ENCODE results near the gene CLPTM1. TPM values are rescaled to one million over a fixed set of nuclear protein-coding genes. Genes with fewer than 3 reads are reported as not detected.
"Not testable (repeated sequence)": the region's sequence is repeated elsewhere in the genome, so short reads cannot be mapped to it uniquely, and the experiment has no call there.

The CLPTM1 gene, protein sequence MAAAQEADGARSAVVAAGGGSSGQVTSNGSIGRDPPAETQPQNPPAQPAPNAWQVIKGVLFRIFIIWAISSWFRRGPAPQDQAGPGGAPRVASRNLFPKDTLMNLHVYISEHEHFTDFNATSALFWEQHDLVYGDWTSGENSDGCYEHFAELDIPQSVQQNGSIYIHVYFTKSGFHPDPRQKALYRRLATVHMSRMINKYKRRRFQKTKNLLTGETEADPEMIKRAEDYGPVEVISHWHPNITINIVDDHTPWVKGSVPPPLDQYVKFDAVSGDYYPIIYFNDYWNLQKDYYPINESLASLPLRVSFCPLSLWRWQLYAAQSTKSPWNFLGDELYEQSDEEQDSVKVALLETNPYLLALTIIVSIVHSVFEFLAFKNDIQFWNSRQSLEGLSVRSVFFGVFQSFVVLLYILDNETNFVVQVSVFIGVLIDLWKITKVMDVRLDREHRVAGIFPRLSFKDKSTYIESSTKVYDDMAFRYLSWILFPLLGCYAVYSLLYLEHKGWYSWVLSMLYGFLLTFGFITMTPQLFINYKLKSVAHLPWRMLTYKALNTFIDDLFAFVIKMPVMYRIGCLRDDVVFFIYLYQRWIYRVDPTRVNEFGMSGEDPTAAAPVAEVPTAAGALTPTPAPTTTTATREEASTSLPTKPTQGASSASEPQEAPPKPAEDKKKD
- 10 to 100 TPM; 63.8 to 65.3 TPM for total RNA-seq

DNA sequence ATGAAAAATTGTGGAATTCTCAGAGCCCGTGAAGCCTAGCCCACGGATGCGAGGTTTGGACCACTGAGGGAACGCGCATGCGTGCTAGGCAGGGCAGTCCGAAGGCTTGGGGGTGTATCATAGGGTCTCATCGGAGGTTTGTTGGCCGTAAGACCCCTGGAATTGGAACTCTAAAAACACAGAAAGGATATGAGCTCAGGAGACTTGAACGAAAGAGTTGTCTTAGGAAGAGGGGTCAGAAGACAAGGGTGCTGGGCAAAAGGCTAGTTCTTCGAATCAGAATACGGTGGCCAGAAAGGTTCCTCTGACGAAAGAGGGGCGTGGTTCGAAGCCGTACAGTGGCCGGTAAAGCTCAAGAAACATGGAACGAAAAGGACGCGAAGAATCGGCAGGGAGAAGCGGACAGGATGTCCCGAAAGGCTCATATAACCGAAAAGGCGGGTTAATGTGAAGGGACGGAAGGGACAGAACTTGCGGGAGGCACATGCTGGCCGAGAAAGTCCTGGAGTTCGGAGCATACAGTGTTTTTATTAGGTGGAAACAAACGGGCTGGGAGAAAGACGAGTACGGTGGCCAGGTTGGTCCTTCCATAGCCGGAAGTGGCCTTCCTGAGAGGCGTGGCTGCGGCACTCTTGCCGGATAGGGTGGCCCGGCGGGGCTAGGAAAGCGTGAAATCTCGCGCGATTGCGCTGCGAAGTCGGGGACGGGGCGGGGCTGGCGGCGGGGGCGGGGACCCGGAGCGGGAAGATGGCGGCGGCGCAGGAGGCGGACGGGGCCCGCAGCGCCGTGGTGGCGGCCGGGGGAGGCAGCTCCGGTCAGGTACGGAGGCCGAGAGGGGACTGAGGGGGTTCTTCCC is at the start of gene CLPTM1:
TSS of gene CLPTM1 (plus strand) at position 732 of the 856 bp plus-strand sequence. CDS start at position 748, 16 bp downstream.
- H3K36me3 Mint-ChIP-seq: peaks cover 1% of the 10 kb centered on the region
- peak within 1 kb of the TSS; percentile 94 for H3K4me3 Mint-ChIP-seq
- peak within 1 kb of the TSS; percentile 98 for H3K27ac Mint-ChIP-seq
- peaks cover 34% of the 10 kb centered on the region for H3K4me1 Mint-ChIP-seq
- H3K27me3 Mint-ChIP-seq: no peaks in the 10 kb centered on the region
- ATAC-seq (ENCODE audit: low read depth) (peak; percentile 89), DNase-seq (peak; percentile 93)
- POLR2A ChIA-PET: interaction anchor here (0.6 to 1.5 kb wide), 7 partner anchors 8 to 224 kb away, joined by 3 to 6 read pairs (median 4); partner anchors contain the start of genes BLOC1S3, CLASRP and TRAPPC6A
- H3K9me3 Mint-ChIP-seq: no peaks in the 10 kb centered on the region

DNA sequence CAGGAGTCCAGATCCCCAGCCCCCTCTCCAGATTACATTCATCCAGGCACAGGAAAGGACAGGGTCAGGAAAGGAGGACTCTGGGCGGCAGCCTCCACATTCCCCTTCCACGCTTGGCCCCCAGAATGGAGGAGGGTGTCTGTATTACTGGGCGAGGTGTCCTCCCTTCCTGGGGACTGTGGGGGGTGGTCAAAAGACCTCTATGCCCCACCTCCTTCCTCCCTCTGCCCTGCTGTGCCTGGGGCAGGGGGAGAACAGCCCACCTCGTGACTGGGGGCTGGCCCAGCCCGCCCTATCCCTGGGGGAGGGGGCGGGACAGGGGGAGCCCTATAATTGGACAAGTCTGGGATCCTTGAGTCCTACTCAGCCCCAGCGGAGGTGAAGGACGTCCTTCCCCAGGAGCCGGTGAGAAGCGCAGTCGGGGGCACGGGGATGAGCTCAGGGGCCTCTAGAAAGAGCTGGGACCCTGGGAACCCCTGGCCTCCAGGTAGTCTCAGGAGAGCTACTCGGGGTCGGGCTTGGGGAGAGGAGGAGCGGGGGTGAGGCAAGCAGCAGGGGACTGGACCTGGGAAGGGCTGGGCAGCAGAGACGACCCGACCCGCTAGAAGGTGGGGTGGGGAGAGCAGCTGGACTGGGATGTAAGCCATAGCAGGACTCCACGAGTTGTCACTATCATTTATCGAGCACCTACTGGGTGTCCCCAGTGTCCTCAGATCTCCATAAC is 49.6 kb upstream of the CLPTM1 start, which contains the start of gene APOE:
TSS of gene APOE (plus strand) at position 360 of the 724 bp plus-strand sequence. CDS start 829 bp downstream, outside the sequence.
- DNase-seq (no peak), ATAC-seq (ENCODE audit: low read depth) (no peak)
- H3K36me3 Mint-ChIP-seq: peaks cover 2% of the 10 kb centered on the region
- no peaks in the 10 kb centered on the region for H3K9me3 Mint-ChIP-seq
- H3K4me1 Mint-ChIP-seq: peaks cover 5% of the 10 kb centered on the region
- peak within 1 kb of the TSS; percentile 33 for H3K4me3 Mint-ChIP-seq
- POLR2A ChIA-PET: interaction anchor here (0.6 kb wide), 1 partner anchor 49 kb away, joined by 3 read pairs; no protein-coding TSS in a partner anchor
- peaks cover 23% of the 10 kb centered on the region for H3K27me3 Mint-ChIP-seq
- H3K27ac Mint-ChIP-seq: peak within 1 kb of the TSS; percentile 34

DNA sequence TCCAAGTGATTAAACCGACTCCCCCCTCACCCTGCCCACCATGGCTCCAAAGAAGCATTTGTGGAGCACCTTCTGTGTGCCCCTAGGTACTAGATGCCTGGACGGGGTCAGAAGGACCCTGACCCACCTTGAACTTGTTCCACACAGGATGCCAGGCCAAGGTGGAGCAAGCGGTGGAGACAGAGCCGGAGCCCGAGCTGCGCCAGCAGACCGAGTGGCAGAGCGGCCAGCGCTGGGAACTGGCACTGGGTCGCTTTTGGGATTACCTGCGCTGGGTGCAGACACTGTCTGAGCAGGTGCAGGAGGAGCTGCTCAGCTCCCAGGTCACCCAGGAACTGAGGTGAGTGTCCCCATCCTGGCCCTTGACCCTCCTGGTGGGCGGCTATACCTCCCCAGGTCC is 47.6 kb upstream of the CLPTM1 start:
- H3K27me3 Mint-ChIP-seq: peaks cover 29% of the 10 kb centered on the region
- no peak overlapping the region for H3K4me3 Mint-ChIP-seq
- no peak overlapping the region for H3K27ac Mint-ChIP-seq
- ATAC-seq (ENCODE audit: low read depth): no peak
- H3K9me3 Mint-ChIP-seq: no peaks in the 10 kb centered on the region
- no peak for DNase-seq
- POLR2A ChIA-PET: interaction anchor here (1.1 kb wide), 1 partner anchor 47 kb away, joined by 3 read pairs; no protein-coding TSS in a partner anchor
- H3K4me1 Mint-ChIP-seq: peaks cover 5% of the 10 kb centered on the region
- peaks cover 2% of the 10 kb centered on the region for H3K36me3 Mint-ChIP-seq

DNA sequence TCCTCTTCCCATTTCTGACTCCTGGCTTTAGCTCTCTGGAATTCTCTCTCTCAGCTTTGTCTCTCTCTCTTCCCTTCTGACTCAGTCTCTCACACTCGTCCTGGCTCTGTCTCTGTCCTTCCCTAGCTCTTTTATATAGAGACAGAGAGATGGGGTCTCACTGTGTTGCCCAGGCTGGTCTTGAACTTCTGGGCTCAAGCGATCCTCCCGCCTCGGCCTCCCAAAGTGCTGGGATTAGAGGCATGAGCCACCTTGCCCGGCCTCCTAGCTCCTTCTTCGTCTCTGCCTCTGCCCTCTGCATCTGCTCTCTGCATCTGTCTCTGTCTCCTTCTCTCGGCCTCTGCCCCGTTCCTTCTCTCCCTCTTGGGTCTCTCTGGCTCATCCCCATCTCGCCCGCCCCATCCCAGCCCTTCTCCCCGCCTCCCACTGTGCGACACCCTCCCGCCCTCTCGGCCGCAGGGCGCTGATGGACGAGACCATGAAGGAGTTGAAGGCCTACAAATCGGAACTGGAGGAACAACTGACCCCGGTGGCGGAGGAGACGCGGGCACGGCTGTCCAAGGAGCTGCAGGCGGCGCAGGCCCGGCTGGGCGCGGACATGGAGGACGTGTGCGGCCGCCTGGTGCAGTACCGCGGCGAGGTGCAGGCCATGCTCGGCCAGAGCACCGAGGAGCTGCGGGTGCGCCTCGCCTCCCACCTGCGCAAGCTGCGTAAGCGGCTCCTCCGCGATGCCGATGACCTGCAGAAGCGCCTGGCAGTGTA is 46.9 kb upstream of the CLPTM1 start:
- no peak overlapping the region for H3K27ac Mint-ChIP-seq
- no peak for ATAC-seq (ENCODE audit: low read depth)
- POLR2A ChIA-PET: interaction anchor here (1.1 kb wide), 1 partner anchor 46 kb away, joined by 3 read pairs; no protein-coding TSS in a partner anchor

DNA sequence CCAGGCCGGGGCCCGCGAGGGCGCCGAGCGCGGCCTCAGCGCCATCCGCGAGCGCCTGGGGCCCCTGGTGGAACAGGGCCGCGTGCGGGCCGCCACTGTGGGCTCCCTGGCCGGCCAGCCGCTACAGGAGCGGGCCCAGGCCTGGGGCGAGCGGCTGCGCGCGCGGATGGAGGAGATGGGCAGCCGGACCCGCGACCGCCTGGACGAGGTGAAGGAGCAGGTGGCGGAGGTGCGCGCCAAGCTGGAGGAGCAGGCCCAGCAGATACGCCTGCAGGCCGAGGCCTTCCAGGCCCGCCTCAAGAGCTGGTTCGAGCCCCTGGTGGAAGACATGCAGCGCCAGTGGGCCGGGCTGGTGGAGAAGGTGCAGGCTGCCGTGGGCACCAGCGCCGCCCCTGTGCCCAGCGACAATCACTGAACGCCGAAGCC is 46.3 kb upstream of the CLPTM1 start:
- Mint-ChIP-seq H3K27me3 (peaks cover 40% of the 10 kb centered on the region), H3K27ac (no peak overlapping the region), H3K4me1 (peaks cover 5% of the 10 kb centered on the region), H3K36me3 (no peaks in the 10 kb centered on the region), H3K4me3 (no peak overlapping the region), H3K9me3 (no peaks in the 10 kb centered on the region)
- POLR2A ChIA-PET: no interaction called here
- no peak for DNase-seq
- no peak for ATAC-seq (ENCODE audit: low read depth)

More for the DNA sequence above, 46.9 kb upstream of the CLPTM1 start:
- Mint-ChIP-seq H3K4me1 (peaks cover 5% of the 10 kb centered on the region), H3K27me3 (peaks cover 36% of the 10 kb centered on the region), H3K36me3 (peaks cover 2% of the 10 kb centered on the region), H3K4me3 (no peak overlapping the region), H3K9me3 (no peaks in the 10 kb centered on the region)
- no peak for DNase-seq

DNA sequence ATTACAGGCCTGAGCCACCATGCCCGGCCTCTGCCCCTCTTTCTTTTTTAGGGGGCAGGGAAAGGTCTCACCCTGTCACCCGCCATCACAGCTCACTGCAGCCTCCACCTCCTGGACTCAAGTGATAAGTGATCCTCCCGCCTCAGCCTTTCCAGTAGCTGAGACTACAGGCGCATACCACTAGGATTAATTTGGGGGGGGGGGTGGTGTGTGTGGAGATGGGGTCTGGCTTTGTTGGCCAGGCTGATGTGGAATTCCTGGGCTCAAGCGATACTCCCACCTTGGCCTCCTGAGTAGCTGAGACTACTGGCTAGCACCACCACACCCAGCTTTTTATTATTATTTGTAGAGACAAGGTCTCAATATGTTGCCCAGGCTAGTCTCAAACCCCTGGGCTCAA is 45.4 kb upstream of the CLPTM1 start:
- ATAC-seq (ENCODE audit: low read depth) (no peak), DNase-seq (no peak)
- no peak overlapping the region for H3K27ac Mint-ChIP-seq
- no peaks in the 10 kb centered on the region for H3K36me3 Mint-ChIP-seq
- POLR2A ChIA-PET: interaction anchor here (0.7 kb wide), 1 partner anchor 9 kb away, joined by 4 read pairs; no protein-coding TSS in a partner anchor
- no peak overlapping the region for H3K4me3 Mint-ChIP-seq
- peaks cover 12% of the 10 kb centered on the region for H3K4me1 Mint-ChIP-seq
- H3K27me3 Mint-ChIP-seq: peaks cover 47% of the 10 kb centered on the region
- no peaks in the 10 kb centered on the region for H3K9me3 Mint-ChIP-seq

DNA sequence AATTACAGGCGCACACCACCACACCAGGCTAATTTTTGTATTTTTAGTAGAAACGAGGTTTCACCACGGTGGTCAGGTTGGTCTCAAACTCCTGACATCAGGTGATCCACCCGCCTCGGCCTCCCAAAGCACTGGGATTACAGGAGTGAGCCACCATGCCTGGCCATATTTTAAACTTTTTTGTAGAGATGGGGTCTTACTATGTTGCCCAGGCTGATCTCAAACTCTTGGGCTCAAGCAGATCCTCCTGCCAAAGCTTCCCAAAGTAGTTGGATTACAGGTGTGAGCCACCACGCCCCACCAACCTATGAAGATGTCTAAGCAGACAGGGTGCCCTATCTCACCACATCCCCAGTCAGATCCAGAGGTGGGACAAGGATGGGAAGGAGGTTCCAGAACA is 43.3 kb upstream of the CLPTM1 start:
- H3K4me1 Mint-ChIP-seq; DNase-seq; H3K27ac Mint-ChIP-seq; H3K36me3 Mint-ChIP-seq; H3K4me3 Mint-ChIP-seq; H3K9me3 Mint-ChIP-seq; ATAC-seq (ENCODE audit: low read depth); POLR2A ChIA-PET: not testable (repeated sequence)
- H3K27me3 Mint-ChIP-seq: peaks cover 31% of the 10 kb centered on the region

DNA sequence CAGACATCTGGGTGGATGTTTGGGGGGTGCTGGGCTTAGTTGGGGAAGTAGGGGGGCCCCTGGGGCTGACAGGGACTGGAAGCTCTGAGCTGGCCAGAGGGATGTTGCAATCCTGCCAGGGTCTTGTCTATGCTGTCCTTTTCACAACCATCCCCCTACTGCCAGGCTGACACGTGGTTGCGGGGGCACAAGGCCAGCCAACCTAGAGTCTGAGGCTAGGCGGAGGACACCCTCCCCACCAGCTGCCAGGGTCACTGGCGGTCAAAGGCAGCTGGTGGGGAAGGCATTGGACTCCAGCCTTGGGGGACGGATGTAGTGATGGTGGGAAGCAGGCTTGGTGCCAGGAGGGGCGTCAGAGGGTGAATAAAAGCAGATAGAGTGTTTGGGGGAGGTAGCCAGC is 42.3 kb upstream of the CLPTM1 start:
- H3K36me3 Mint-ChIP-seq: no peaks in the 10 kb centered on the region
- no peaks in the 10 kb centered on the region for H3K9me3 Mint-ChIP-seq
- DNase-seq (no peak), ATAC-seq (ENCODE audit: low read depth) (no peak)
- H3K4me3 Mint-ChIP-seq: no peak overlapping the region
- H3K4me1 Mint-ChIP-seq: peaks cover 9% of the 10 kb centered on the region
- POLR2A ChIA-PET: no interaction called here
- H3K27ac Mint-ChIP-seq: no peak overlapping the region
- peaks cover 26% of the 10 kb centered on the region for H3K27me3 Mint-ChIP-seq

DNA sequence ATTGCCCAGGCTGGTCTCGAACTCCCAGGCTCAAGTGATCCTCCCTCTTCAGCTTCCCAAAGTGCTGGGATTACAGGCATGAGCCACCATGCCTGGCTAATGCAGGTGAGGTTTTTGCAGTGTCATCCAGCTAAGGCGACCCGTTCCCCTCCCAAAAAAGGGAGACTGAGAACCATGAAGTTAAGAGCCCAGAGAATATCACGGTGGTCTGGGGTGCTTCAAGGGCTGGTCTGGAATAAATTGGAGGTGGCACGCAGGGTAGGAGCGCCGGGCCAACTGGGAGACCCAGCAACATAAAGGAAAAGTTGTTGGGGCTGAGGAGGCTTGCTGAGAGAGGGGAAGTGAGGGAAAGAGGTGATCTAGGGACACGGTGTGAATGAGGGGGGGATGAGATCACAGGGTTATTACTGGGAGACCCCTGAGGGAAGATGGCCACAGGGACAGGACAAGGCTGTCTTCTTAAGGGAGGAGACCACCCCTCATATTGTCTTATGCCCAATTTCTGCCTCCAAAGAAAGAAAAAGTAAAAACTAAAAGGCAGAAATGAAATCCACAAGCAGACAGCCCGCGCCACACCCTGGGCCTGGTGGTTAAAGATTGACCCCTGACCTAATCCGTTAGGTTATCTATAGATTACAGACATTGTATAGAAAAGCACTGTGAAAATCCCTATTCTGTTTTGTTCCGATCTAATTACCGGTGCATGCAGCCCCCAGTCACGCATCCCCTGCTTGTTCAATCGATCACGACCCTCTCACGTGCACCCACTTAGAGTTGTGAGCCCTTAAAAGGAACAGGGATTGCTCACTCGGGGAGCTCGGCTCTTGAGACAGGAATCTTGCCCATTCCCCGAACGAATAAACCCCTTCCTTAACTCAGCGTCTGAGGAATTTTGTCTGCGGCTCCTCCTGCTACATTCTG is 41.4 kb upstream of the CLPTM1 start:
- peak overlapping the region; percentile 93 for H3K4me3 Mint-ChIP-seq
- H3K36me3 Mint-ChIP-seq, POLR2A ChIA-PET: not testable (repeated sequence)

DNA sequence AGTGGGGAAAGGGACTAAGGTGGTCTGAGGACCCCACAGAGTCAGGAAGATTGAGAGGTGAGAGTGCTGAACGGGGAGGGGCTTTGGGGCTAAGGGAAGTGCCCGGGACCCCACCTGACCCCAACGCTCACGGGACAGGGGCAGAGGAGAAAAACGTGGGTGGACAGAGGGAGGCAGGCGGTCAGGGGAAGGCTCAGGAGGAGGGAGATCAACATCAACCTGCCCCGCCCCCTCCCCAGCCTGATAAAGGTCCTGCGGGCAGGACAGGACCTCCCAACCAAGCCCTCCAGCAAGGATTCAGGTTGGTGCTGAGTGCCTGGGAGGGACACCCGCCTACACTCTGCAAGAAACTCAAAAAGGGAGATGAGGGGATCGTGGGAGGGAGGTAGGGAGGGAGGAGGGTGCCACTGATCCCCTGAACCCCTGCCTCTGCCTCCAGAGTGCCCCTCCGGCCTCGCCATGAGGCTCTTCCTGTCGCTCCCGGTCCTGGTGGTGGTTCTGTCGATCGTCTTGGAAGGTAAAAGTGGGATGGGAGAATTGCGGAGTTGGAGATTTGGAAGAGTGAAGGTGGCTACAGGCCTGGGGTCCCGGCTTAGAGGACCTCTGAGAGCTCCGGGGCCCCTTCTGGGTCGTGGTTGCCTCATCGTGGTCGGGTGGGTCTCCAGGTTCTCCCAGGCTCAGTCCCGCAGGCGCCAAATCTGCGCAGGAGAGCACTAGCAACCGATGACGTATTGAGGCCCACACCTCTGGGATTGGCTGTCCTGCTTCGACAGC is 40.6 kb upstream of the CLPTM1 start, which contains the start of gene APOC1:
TSS of gene APOC1 (plus strand) at position 176 of the 774 bp plus-strand sequence. CDS start at position 460, 284 bp downstream.
- H3K9me3 Mint-ChIP-seq, H3K4me1 Mint-ChIP-seq, H3K36me3 Mint-ChIP-seq: not testable (repeated sequence)
- DNase-seq (peak; percentile 78), ATAC-seq (ENCODE audit: low read depth) (peak; percentile 94)
- peak within 1 kb of the TSS; percentile 85 for H3K27ac Mint-ChIP-seq
- peak within 1 kb of the TSS; percentile 93 for H3K4me3 Mint-ChIP-seq
- POLR2A ChIA-PET: interaction anchor here (0.7 kb wide), 2 partner anchors 18 to 1149 kb away, joined by 4 to 5 read pairs; no protein-coding TSS in a partner anchor
- peaks cover 26% of the 10 kb centered on the region for H3K27me3 Mint-ChIP-seq

More for the DNA sequence above, 41.4 kb upstream of the CLPTM1 start:
- not testable (repeated sequence) for DNase-seq; H3K9me3 Mint-ChIP-seq; ATAC-seq (ENCODE audit: low read depth); H3K4me1 Mint-ChIP-seq
- peak overlapping the region; percentile 75 for H3K27ac Mint-ChIP-seq
- H3K27me3 Mint-ChIP-seq: peaks cover 26% of the 10 kb centered on the region

Measured in activated naive CD8-positive, alpha-beta T cell treated with anti-CD3 and anti-CD28 coated beads, Interleukin-2, amount 10 ng/mL, durations not matched to agents 7 days and 5 days (primary cell).